NT2/D1 (cell line): ENCODE measurements around the gene TTC23.

Experiments
- DNase-seq: peaks from one replicate; pipeline ENCODE4 v3.0.0-alpha.2; 2011; ENCODE audit warnings: low read depth, low spot score
- H3K27me3 ChIP-seq: 2 replicates; pipeline ENCODE4 v1.6.0; 2011; ENCODE audit warnings: mild to moderate bottlenecking; ENCODE audit not compliant: insufficient read length, insufficient read depth
- H3K36me3 ChIP-seq: 2 replicates; pipeline ENCODE4 v1.6.1; 2011; ENCODE audit warnings: mild to moderate bottlenecking, low read length, mixed read lengths; ENCODE audit not compliant: insufficient read depth, insufficient read length
- H3K4me1 ChIP-seq: 2 replicates; pipeline ENCODE4 v1.5.1; 2011; ENCODE audit not compliant: insufficient read depth, insufficient read length
- H3K4me3 ChIP-seq: 2 replicates; pipeline ENCODE4 v1.5.1; 2011; ENCODE audit warnings: low read depth; ENCODE audit not compliant: insufficient read length
- H3K9ac ChIP-seq: 2 replicates; pipeline ENCODE4 v1.6.0; 2011; ENCODE audit warnings: low read depth; ENCODE audit not compliant: insufficient read length
- H3K9me3 ChIP-seq: 2 replicates; pipeline ENCODE4 v1.5.1; 2011; ENCODE audit warnings: mild to moderate bottlenecking, low read length; ENCODE audit not compliant: insufficient read depth
- SUZ12 ChIP-seq: IDR thresholded peaks from 2 replicates; pipeline ENCODE4 v1.6.1; 2011; ENCODE audit not compliant: insufficient read length, insufficient read depth; ENCODE audit errors: extremely low read depth
- YY1 ChIP-seq: IDR thresholded peaks from 2 replicates; pipeline ENCODE4 v1.6.1; 2011; ENCODE audit not compliant: insufficient read length, insufficient read depth
- ZNF274 ChIP-seq: IDR thresholded peaks from 2 replicates; pipeline ENCODE4 v1.6.1; 2011; ENCODE audit warnings: mild to moderate bottlenecking, low read depth, low read length

The TTC23 gene

GRCh38 chr15:99279827-99280226 lies 30.4 kb upstream of the TTC23 start:
- H3K4me1 ChIP-seq = peaks cover 4% of the 10 kb centered on the region
- H3K27me3 ChIP-seq = no peaks in the 10 kb centered on the region
- no peak overlapping the region for H3K9ac ChIP-seq
- no peak overlapping the region for H3K4me3 ChIP-seq
- no peak for TF ChIP-seq SUZ12
- TF ChIP-seq ZNF274 = no peak
- TF ChIP-seq YY1 = no peak
- H3K9me3 ChIP-seq = no peaks in the 10 kb centered on the region
- DNase-seq = no peak
- H3K36me3 ChIP-seq = no peaks in the 10 kb centered on the region

DNA sequence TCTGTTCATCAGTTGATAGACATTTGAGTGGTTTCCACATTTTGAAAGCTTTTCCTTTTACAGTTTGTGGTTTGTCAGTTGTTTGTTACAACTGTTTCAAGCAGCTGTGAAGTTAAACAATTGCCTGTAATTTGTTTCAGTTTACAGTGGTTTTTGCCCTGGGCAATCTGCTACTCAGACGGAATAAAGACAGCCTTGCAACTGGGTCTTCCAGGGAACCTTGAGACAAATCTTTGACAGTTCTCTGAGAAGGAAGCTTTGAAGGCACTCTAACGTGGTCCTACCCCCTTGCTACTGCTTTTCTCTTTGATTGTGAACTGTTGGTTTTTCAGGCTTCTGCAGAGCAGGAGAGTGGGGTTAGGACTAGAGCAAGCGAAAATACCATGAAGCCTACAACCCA lies 29.9 kb upstream of the TTC23 start:
- H3K9ac ChIP-seq = no peak overlapping the region
- H3K9me3 ChIP-seq = no peaks in the 10 kb centered on the region
- no peaks in the 10 kb centered on the region for H3K36me3 ChIP-seq
- H3K4me3 ChIP-seq = no peak overlapping the region
- no peak for DNase-seq
- no peaks in the 10 kb centered on the region for H3K27me3 ChIP-seq
- no peak for TF ChIP-seq YY1
- no peak for TF ChIP-seq ZNF274
- no peak for TF ChIP-seq SUZ12
- peaks cover 4% of the 10 kb centered on the region for H3K4me1 ChIP-seq

DNA sequence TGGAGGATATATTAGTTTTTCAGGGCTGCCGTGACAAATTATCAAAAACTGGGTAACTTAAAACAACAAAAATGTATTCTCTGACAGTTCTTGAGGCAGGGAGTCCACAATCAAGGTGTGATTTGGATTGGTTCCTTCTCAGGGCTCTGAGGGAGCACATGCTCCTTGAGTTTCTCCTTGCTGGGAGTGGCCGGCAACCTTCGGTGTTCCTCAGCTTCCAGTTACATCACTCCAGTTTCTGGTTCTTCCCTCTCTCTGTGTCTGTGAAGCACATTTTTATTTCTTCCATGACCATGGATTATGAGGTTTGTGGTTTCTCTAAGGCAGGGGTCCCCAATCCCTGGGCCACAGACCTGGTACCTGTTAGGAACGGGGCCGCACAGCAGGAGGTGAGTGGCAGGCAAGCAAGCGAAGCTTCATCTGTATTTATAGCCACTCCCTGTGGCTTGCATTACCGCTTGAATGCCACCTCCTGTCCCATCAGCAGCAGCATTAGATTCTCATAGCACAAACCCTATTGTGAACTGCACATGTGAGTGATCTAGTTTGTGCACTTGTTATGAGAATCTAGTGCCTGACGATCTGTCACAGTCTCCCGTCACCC lies 26.2 kb upstream of the TTC23 start:
- no peak for DNase-seq
- peaks cover 4% of the 10 kb centered on the region for H3K4me1 ChIP-seq
- H3K4me3 ChIP-seq = no peak overlapping the region
- H3K9me3 ChIP-seq = no peaks in the 10 kb centered on the region
- H3K9ac ChIP-seq = no peak overlapping the region
- no peaks in the 10 kb centered on the region for H3K27me3 ChIP-seq
- no peaks in the 10 kb centered on the region for H3K36me3 ChIP-seq
- TF ChIP-seq ZNF274 (no peak), YY1 (no peak)

- no peak overlapping the region for H3K9ac ChIP-seq
- H3K36me3 ChIP-seq = no peaks in the 10 kb centered on the region
- H3K4me1 ChIP-seq = peaks cover 4% of the 10 kb centered on the region
- H3K9me3 ChIP-seq = no peaks in the 10 kb centered on the region
- no peak for DNase-seq
- TF ChIP-seq ZNF274 = no peak
- TF ChIP-seq YY1 = no peak
- no peak for TF ChIP-seq SUZ12
- no peak overlapping the region for H3K4me3 ChIP-seq
- H3K27me3 ChIP-seq = no peaks in the 10 kb centered on the region
These were observed 25.7 kb upstream of the TTC23 start for GRCh38 chr15:99275061-99275460.

DNA sequence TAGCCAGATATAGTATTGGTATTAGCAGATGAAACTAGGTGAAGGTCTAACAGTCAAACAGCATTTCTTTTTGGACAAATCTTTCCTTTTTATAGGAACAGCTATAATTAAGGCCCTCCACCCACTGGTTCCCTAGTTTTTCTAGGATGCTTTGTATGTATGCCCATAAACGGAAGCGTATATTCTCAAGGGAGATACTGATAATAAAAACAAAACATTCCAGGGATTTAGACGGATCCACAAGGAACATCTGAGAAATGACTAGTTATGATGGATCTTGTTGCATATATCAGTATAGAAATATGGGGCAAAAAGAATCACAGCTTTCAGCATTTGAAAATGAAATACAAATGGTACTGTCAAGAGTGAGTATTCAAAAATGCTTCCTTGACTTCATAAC lies 24.4 kb upstream of the TTC23 start:
- Histone ChIP-seq H3K27me3 (no peaks in the 10 kb centered on the region), H3K4me1 (peaks cover 4% of the 10 kb centered on the region), H3K4me3 (no peak overlapping the region), H3K9me3 (no peaks in the 10 kb centered on the region), H3K36me3 (no peaks in the 10 kb centered on the region), H3K9ac (no peak overlapping the region)
- no peak for DNase-seq
- TF ChIP-seq ZNF274 (no peak), YY1 (no peak), SUZ12 (no peak)

DNA sequence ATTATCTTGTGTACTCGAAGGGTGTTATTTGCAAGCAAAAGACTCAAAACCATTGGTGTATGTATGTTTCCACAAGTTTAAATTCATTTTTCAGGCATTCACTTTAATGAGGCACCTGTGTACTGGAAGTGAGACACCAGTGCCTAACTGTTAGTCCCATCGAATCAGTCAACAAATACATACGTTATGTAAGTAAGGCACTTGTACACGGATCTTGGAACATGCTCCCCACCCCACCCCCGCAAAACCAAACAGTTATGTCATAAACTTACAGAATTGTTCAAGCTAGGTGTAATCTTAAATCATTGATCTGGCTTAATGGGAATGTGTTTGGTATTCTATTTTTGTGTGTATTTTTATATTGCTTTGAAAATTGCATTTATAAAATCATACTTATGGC lies 19.1 kb upstream of the TTC23 start:
- H3K9me3 ChIP-seq = no peaks in the 10 kb centered on the region
- TF ChIP-seq ZNF274 (no peak), YY1 (no peak), SUZ12 (no peak)
- no peak overlapping the region for H3K9ac ChIP-seq
- no peak overlapping the region for H3K4me3 ChIP-seq
- H3K36me3 ChIP-seq = no peaks in the 10 kb centered on the region
- H3K4me1 ChIP-seq = no peaks in the 10 kb centered on the region
- no peak for DNase-seq
- no peaks in the 10 kb centered on the region for H3K27me3 ChIP-seq

DNA sequence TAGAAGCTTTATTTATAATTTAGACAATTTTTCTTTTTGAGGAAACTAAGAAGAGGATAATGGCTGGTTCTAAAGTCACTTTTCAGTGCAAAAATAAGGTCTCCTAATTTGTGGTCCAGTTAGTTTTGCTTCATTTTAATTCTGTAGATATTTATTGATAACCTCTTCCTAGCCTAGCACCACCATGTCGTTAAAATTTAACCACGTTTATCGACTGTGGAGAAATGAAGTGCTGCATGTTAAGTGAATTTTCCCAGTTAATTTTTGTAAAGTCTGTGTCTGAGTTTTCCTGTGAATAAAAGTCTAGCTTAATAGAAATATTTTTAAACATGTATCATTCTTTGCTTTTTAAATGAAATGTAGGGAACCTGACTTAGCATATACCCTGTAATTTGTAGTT lies 18.6 kb upstream of the TTC23 start:
- no peak overlapping the region for H3K9ac ChIP-seq
- H3K4me1 ChIP-seq = no peaks in the 10 kb centered on the region
- DNase-seq = no peak
- H3K9me3 ChIP-seq = no peaks in the 10 kb centered on the region
- no peaks in the 10 kb centered on the region for H3K27me3 ChIP-seq
- no peak for TF ChIP-seq ZNF274
- no peak for TF ChIP-seq YY1
- TF ChIP-seq SUZ12 = no peak
- no peaks in the 10 kb centered on the region for H3K36me3 ChIP-seq
- H3K4me3 ChIP-seq = no peak overlapping the region
